HEK293T (cell line): ENCODE results near the gene AGFG2.

Source experiments
- ELF4 ChIP-seq: fragments of 450-650 bp; IDR thresholded peaks from 2 replicates; pipeline ENCODE4 v1.6.1; 2017; ENCODE audit warnings: antibody characterized with exemption
- PKNOX1 ChIP-seq: fragments of 450-650 bp; IDR thresholded peaks from 2 replicates; pipeline ENCODE4 v1.6.1; 2016
- SP1 ChIP-seq: fragments of 450-650 bp; IDR thresholded peaks from 2 replicates; pipeline ENCODE4 v1.6.1; 2017
- SUZ12 ChIP-seq: fragments of 450-650 bp; IDR thresholded peaks from 2 replicates; pipeline ENCODE4 v1.6.1; 2016; ENCODE audit warnings: mild to moderate bottlenecking
- TARDBP ChIP-seq: fragments of 450-650 bp; IDR thresholded peaks from 2 replicates; pipeline ENCODE4 v1.6.1; 2016

- TF ChIP-seq SP1: no peak
- TF ChIP-seq ELF4: no peak
- TF ChIP-seq SUZ12: no peak
- no peak for TF ChIP-seq PKNOX1
- no peak for TF ChIP-seq TARDBP
Measured at GRCh38 chr7:100521076-100521475, 17.9 kb upstream of the AGFG2 start.
